ENCODE measurements around the gene YWHAQ. TPM values are rescaled to one million over a fixed set of nuclear protein-coding genes. Genes with fewer than 3 reads are reported as not detected.
"Not testable (repeated sequence)": the region's sequence is repeated elsewhere in the genome, so short reads cannot be mapped to it uniquely, and the experiment has no call there.

The YWHAQ gene
- total RNA-seq, 6 experiments from 2014 or later, result 70.4 to 105 (median 84.2) TPM

DNA sequence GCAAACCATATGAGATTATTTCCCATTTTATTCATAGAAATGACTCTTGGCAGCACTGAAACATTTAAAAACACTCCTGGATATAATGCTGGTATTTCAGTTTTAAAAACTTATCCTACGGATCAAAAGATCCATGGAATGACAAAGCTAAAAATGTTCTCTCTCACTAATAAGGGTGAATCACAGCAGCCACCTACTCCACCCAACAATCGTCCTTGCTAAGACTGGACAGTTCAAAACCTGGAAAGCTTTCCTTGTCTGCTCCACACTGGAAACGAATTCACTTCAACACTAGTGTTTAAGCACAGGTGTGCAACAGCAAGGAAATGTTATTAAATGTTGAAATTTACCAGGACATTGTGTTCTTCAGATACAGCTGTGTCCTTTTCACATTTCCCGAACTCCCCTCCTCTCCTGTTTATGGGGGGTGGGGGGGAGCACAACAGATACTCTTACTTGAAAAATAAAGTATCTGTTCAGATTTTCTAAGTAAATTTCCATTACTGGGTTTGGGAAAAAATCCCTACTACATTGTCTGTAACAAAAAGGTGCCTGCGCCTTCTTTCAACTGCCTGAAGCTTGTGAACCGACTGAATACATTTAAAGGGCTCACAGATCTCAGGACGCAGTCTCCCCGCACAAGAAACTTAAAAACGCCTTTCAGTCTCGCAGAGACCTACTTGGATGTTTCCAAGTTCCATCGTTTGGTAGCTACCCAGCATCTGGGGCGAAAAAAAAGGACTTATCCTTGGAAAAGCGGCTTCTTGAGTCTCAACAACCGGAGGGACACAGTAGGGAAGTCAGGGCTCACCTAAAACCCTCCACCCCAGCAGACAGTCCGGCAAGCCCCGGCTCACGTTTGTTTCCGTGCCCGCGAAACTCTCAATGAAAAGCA is 1.3 kb downstream of the YWHAQ start:
- intact Hi-C loops (cut with DNase I), result no loop called here
- no peaks in the 10 kb centered on the region for H3K27me3 ChIP-seq
- H3K36me3 ChIP-seq, result no peaks in the 10 kb centered on the region
- TF ChIP-seq POLR2A (IDR thresholded peaks at IDR 0.05) (no peak), CTCF (IDR thresholded peaks at IDR 0.05) (no peak)
- ATAC-seq (no peak), DNase-seq (no peak)
- H3K4me1 ChIP-seq, result peaks cover 0 to 7% (median 3%) of the 10 kb centered on the region in 4 donors
- H3K4me3 ChIP-seq, result peak overlapping the region; percentile 46 to 85 (median 80)
- WGBS (ENCODE audit: insufficient coverage, low coverage, low lambda C conversion rate, missing lambda C conversion rate), result 6% methylated on average over 20 of the region's 20 CpGs
- H3K27ac ChIP-seq, result peak overlapping the region; percentile 63 to 81 (median 77)
- no peaks in the 10 kb centered on the region for H3K9me3 ChIP-seq

GRCh38 chr2:9627310-9627709 is 3.5 kb downstream of the YWHAQ start:
- Histone ChIP-seq H3K4me3 (no peak overlapping the region), H3K27ac (no peak overlapping the region), H3K27me3 (no peaks in the 10 kb centered on the region), H3K4me1 (peaks cover 0 to 8% (median 3%) of the 10 kb centered on the region in 4 donors), H3K36me3 (no peaks in the 10 kb centered on the region), H3K9me3 (no peaks in the 10 kb centered on the region)
- intact Hi-C loops (cut with DNase I), result no loop called here
- WGBS (ENCODE audit: insufficient coverage, low coverage, low lambda C conversion rate, missing lambda C conversion rate), result 72% methylated on average over 2 of the region's 2 CpGs
- no peak for DNase-seq
- TF ChIP-seq POLR2A (IDR thresholded peaks at IDR 0.05) (no peak), CTCF (IDR thresholded peaks at IDR 0.05) (no peak)
- ATAC-seq, result no peak

- no peak for TF ChIP-seq POLR2A (IDR thresholded peaks at IDR 0.05)
- TF ChIP-seq CTCF (IDR thresholded peaks at IDR 0.05), result no peak
- intact Hi-C loops (cut with DNase I), result no loop called here
- H3K4me3 ChIP-seq, result no peak overlapping the region
- peaks cover 0 to 10% (median 2%) of the 10 kb centered on the region in 4 donors for H3K4me1 ChIP-seq
- H3K27ac ChIP-seq, result no peak overlapping the region
- H3K36me3 ChIP-seq, result no peaks in the 10 kb centered on the region
- no peak for DNase-seq
- 92% methylated on average over 9 of the region's 9 CpGs for WGBS (ENCODE audit: insufficient coverage, low coverage, low lambda C conversion rate, missing lambda C conversion rate)
- ATAC-seq, result no peak
- no peaks in the 10 kb centered on the region for H3K9me3 ChIP-seq
- no peaks in the 10 kb centered on the region for H3K27me3 ChIP-seq
These were observed 7.6 kb downstream of the YWHAQ start for GRCh38 chr2:9623151-9623550.

- H3K9me3 ChIP-seq; H3K27me3 ChIP-seq; H3K4me1 ChIP-seq; H3K27ac ChIP-seq; H3K4me3 ChIP-seq; ATAC-seq; H3K36me3 ChIP-seq; intact Hi-C loops (cut with DNase I); DNase-seq: not testable (repeated sequence)
- WGBS (ENCODE audit: insufficient coverage, low coverage, low lambda C conversion rate, missing lambda C conversion rate), result 87% methylated on average over 6 of the region's 6 CpGs
These were observed 9.1 kb downstream of the YWHAQ start for GRCh38 chr2:9621655-9622054.

DNA sequence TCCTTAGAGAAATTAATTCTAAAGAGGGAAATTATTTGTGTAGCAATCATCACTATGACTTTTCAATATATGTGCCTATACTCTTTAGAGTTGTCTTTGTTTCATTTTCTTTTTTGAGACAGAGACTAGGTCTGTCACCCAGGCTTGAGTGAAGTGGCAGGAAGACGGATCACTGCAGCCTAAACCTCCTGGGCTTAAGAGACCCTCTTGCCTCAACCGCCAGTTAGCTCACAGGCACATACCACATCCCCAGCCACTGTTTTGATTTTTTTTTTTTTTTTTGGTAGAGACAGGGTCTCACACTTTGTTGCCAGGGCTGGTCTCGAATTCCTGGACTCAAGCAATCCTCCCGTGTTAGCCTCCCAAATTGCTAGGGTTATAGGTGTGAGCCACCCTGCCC is 12.4 kb downstream of the YWHAQ start:
- H3K27me3 ChIP-seq, result no peaks in the 10 kb centered on the region
- ATAC-seq (peak; percentile 24 to 46 (median 37)), DNase-seq (no peak)
- no peak overlapping the region for H3K27ac ChIP-seq
- no peaks in the 10 kb centered on the region for H3K9me3 ChIP-seq
- no peak overlapping the region for H3K4me3 ChIP-seq
- TF ChIP-seq CTCF (IDR thresholded peaks at IDR 0.05), result no peak
- no peak for TF ChIP-seq POLR2A (IDR thresholded peaks at IDR 0.05)
- H3K36me3 ChIP-seq, result no peaks in the 10 kb centered on the region
- H3K4me1 ChIP-seq, result peaks cover 0 to 7% (median 3%) of the 10 kb centered on the region in 4 donors
- WGBS (ENCODE audit: insufficient coverage, low coverage, low lambda C conversion rate, missing lambda C conversion rate), result 60% methylated on average over 4 of the region's 4 CpGs
- intact Hi-C loops (cut with DNase I), result no loop called here
